ENCODE results near the gene C1QTNF6.

C1QTNF6 gene

DNA sequence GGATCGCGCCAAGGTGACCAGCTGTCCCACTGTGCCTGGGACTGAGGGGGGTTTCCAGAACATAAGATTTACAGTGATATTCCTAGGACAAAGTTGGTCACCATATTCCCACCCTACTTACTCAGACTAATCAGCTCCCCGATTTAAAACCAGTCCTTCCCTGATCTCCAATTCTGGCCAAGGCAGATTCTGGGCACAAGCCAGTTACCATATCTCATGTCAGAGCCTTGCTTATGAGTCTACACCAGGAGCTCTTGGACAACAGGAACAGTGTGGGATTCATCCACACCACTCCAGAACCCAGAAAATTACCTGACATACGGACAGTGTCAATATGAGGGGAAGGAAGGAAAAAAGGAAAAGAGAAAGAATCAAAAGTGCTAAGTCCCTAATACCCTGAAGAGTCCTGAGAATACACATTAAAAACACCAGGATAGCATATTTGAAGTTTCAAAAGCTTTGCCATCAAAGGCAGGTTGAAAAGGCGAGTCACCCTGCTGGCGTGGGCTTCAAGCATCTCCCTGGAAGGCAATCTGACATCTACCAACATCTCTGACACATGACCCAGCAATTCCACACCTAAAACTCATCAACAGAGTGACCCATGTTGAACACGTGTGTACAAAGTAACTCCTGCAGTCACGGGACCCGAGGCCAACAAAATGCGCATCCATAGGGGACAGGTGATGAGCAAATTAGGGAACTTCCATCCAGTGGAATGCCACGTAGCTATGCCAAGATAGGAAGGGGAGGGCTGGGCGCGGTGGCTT lies 30.3 kb downstream of the C1QTNF6 start:
- peaks cover 48% of the 10 kb centered on the region for H3K4me1 Mint-ChIP-seq
- no peaks in the 10 kb centered on the region for H3K27me3 Mint-ChIP-seq
- no peaks in the 10 kb centered on the region for H3K36me3 Mint-ChIP-seq
- H3K4me3 Mint-ChIP-seq: no peak overlapping the region
- no peaks in the 10 kb centered on the region for H3K9me3 Mint-ChIP-seq
- H3K27ac Mint-ChIP-seq: peak overlapping the region; percentile 89

DNA sequence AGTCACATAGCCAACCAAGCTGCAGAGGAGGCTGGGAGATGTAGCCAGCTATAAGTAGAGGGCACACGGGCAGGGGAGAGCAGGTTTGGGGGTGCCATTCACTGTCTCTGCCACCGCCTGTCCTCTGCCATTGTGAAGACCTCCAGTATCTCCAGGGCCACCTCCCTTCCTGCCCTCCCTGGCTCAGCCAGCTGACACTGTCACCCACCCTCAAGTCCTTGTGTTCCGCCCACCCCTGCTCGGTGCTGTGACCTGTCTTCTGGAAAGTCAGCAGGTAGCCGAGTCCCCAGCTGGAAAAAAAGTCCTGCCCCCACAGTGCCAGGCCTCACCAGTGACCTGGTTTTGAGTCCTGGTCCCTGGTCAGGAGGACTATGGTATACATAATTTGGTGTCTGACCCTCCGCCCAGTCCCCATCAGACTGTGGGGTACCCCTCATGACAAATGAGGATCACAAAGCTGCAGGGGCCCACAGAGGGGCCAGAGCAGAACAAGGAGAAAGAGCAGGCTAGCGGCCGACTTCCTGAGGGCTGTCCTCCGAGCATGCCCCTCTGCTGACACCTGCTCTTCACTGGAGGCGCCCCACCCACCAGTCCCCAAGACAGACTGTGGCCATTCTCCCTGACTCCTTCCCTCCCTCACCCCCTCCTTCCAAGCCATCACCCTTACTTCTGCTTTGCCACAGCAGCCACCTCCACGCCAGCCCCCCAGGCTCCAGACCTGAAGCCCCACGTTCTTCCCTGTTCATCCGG lies 31.2 kb downstream of the C1QTNF6 start:
- H3K4me1 Mint-ChIP-seq: peaks cover 47% of the 10 kb centered on the region
- no peak overlapping the region for H3K4me3 Mint-ChIP-seq
- no peaks in the 10 kb centered on the region for H3K27me3 Mint-ChIP-seq
- H3K36me3 Mint-ChIP-seq: no peaks in the 10 kb centered on the region
- peak overlapping the region; percentile 11 for H3K27ac Mint-ChIP-seq
- H3K9me3 Mint-ChIP-seq: no peaks in the 10 kb centered on the region

- Mint-ChIP-seq H3K36me3 (no peaks in the 10 kb centered on the region), H3K4me1 (peaks cover 50% of the 10 kb centered on the region), H3K27me3 (no peaks in the 10 kb centered on the region), H3K27ac (no peak overlapping the region), H3K9me3 (no peaks in the 10 kb centered on the region), H3K4me3 (no peak overlapping the region)
Measured at GRCh38 chr22:37155971-37156370, 32.1 kb downstream of the C1QTNF6 start.

- no peaks in the 10 kb centered on the region for H3K9me3 Mint-ChIP-seq
- H3K27ac Mint-ChIP-seq: peak overlapping the region; percentile 78
- H3K4me3 Mint-ChIP-seq: no peak overlapping the region
- H3K4me1 Mint-ChIP-seq: peaks cover 59% of the 10 kb centered on the region
- no peaks in the 10 kb centered on the region for H3K36me3 Mint-ChIP-seq
- no peaks in the 10 kb centered on the region for H3K27me3 Mint-ChIP-seq
Measured at GRCh38 chr22:37154925-37155712, 32.9 kb downstream of the C1QTNF6 start.

DNA sequence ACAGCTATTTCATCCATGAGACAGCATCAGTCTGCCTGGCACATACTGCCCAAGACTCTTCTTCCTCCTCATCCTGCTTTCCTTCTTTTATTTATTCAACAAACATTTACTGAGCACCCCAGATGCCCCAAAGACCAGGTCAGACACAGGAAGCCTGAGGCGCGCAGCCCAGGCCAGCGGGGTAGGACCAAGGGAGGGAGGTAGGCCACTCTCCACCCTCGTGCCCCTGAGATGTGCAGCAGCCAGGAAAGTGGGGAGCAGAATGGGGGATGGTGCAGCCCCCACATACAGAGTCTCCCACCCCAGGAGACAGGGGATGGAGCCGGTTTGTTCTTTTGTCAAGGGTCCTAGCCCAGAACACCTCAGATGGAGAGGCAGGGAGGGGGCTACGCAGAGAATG lies 34.1 kb downstream of the C1QTNF6 start:
- Mint-ChIP-seq H3K27ac (no peak overlapping the region), H3K36me3 (no peaks in the 10 kb centered on the region), H3K4me3 (no peak overlapping the region), H3K4me1 (peaks cover 65% of the 10 kb centered on the region), H3K9me3 (no peaks in the 10 kb centered on the region), H3K27me3 (no peaks in the 10 kb centered on the region)

DNA sequence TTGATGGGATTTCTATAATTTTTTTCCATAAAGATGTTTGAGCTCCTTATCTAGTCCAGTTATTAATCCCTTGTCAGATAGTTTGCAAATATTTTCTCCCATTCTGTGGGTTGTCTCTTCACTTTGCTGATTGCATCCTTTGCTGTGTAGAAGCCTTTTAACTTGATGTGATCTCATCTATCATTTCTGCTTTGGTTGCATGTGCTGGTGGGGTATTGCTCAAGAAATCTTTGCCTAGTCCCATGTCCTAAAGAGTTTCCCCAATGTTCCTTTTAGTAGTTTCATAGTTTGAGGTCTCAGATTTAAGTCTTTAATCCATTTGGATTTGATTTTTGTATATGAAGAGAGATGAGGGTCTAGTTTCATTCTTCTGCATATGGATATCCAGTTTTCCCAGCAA lies 36.6 kb downstream of the C1QTNF6 start:
- no peaks in the 10 kb centered on the region for H3K9me3 Mint-ChIP-seq
- no peaks in the 10 kb centered on the region for H3K27me3 Mint-ChIP-seq
- no peak overlapping the region for H3K27ac Mint-ChIP-seq
- peaks cover 71% of the 10 kb centered on the region for H3K4me1 Mint-ChIP-seq
- H3K4me3 Mint-ChIP-seq: no peak overlapping the region
- peaks cover 1% of the 10 kb centered on the region for H3K36me3 Mint-ChIP-seq

- Mint-ChIP-seq H3K4me3 (peak overlapping the region; percentile 47), H3K27ac (peak overlapping the region; percentile 88)
Measured at GRCh38 chr22:37150701-37151100, 37.3 kb downstream of the C1QTNF6 start.

DNA sequence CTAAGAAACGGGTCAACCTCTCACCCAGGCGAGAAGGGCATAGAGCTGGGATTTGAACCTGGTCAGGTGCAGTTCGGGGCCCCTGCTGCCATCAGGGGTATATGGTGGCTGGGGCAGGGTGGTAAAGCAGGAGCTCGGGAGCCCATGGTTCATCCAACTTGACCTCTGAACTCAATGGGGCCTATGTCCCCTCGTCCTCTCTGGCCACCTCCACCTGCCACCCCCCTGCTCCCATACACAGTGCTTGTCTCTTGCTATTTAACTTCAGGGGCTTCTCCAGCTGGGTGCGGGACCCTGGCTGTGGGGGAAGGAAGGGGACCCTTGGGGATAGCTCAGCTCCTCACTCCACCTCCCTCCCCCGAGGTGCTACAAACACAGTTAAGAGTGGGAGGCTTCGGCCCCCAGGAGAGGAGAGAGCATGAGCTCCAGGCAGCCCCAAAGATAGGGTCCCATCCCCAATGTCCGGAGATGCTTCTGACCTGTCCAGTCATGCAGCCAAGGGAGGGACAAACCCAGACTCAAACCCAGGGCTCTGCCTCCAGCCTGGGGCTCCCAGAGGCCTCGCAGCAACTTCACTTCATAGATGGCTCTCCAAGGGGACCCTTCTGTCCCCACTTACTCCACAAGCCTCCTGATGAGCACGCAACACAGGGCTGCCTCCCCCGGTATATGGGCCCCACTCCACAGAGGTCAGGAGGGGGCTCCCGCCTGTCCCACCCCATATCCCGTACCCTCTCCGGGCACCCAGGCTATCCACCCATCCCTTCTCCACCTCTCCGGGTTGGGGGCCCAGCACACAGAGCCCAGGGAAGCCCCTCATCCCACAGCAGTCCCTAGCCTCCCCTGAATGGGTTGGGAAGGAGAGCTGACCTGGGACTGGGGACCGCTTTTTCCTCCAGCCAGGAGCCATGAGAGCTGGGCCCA lies 39.0 kb downstream of the C1QTNF6 start:
- peak overlapping the region; percentile 97 for H3K27ac Mint-ChIP-seq
- no peaks in the 10 kb centered on the region for H3K27me3 Mint-ChIP-seq
- peaks cover 75% of the 10 kb centered on the region for H3K4me1 Mint-ChIP-seq
- H3K9me3 Mint-ChIP-seq: no peaks in the 10 kb centered on the region
- peaks cover 3% of the 10 kb centered on the region for H3K36me3 Mint-ChIP-seq
- peak overlapping the region; percentile 90 for H3K4me3 Mint-ChIP-seq

More at GRCh38 chr22:37150701-37151100, 37.3 kb downstream of the C1QTNF6 start:
- Mint-ChIP-seq H3K36me3 (peaks cover 1% of the 10 kb centered on the region), H3K27me3 (no peaks in the 10 kb centered on the region), H3K4me1 (peaks cover 73% of the 10 kb centered on the region), H3K9me3 (no peaks in the 10 kb centered on the region)

DNA sequence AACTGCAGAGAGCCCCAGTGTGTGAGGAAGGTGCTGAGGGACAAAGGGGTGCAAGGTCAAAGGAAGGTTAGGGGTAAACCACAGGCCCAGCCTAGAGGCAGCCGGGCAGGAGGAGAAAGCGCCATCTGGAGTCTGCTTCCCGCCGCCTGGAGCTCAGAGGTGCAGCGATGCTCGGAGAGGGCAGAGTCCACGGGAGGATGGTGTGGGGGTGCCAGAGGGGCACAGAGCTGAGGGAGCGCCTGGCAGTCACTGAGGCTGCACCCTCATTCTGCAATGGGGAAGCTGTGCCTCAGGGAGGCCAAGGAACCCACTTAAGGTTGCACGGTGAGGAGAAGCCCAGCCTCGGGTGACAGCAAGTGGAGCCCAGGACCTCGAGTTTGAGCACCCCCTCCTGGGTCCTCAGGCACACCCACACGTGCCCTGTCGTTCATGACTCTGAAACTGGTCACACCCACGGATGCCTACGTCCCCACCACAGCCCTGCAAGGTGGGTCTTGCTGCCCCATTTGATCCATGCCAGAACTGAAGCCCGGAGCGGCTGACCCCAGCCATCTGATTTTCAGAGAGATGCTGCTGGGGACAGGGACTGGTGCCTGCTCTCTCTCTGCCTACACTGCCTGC lies 39.9 kb downstream of the C1QTNF6 start:
- Mint-ChIP-seq H3K4me3 (peak overlapping the region; percentile 90), H3K4me1 (peaks cover 82% of the 10 kb centered on the region), H3K9me3 (no peaks in the 10 kb centered on the region), H3K27ac (peak overlapping the region; percentile 97), H3K27me3 (no peaks in the 10 kb centered on the region), H3K36me3 (peaks cover 3% of the 10 kb centered on the region)

- peak overlapping the region; percentile 90 for H3K4me3 Mint-ChIP-seq
- H3K27ac Mint-ChIP-seq: peak overlapping the region; percentile 97
- H3K27me3 Mint-ChIP-seq: no peaks in the 10 kb centered on the region
- peaks cover 85% of the 10 kb centered on the region for H3K4me1 Mint-ChIP-seq
- H3K9me3 Mint-ChIP-seq: no peaks in the 10 kb centered on the region
- H3K36me3 Mint-ChIP-seq: peaks cover 3% of the 10 kb centered on the region
Measured at GRCh38 chr22:37147186-37147990, 40.7 kb downstream of the C1QTNF6 start.

GRCh38 chr22:37146507-37147180 lies 41.4 kb downstream of the C1QTNF6 start:
- no peaks in the 10 kb centered on the region for H3K9me3 Mint-ChIP-seq
- H3K36me3 Mint-ChIP-seq: peaks cover 3% of the 10 kb centered on the region
- H3K27ac Mint-ChIP-seq: peak overlapping the region; percentile 93
- peak overlapping the region; percentile 90 for H3K4me3 Mint-ChIP-seq
- H3K4me1 Mint-ChIP-seq: peaks cover 80% of the 10 kb centered on the region
- H3K27me3 Mint-ChIP-seq: no peaks in the 10 kb centered on the region

DNA sequence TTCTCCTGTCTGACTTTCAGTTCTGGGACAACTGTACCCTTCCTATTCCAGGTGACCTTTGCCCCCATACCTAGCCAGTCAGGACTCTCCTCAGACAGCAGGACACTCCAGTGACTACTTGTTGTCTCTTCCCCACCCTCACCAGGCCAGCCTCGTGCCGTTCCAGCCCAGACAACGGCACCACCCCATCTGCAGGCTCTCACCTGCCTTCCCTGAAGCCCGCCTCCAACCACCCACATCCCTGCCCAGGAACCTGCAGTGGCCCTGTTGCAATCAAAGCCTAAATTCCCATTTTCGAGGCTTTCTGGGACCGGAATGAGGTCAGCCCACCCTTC lies 42.0 kb downstream of the C1QTNF6 start:
- Mint-ChIP-seq H3K9me3 (no peaks in the 10 kb centered on the region), H3K27ac (peak overlapping the region; percentile 93), H3K4me3 (peak overlapping the region; percentile 90), H3K4me1 (peaks cover 73% of the 10 kb centered on the region), H3K36me3 (peaks cover 3% of the 10 kb centered on the region), H3K27me3 (no peaks in the 10 kb centered on the region)

DNA sequence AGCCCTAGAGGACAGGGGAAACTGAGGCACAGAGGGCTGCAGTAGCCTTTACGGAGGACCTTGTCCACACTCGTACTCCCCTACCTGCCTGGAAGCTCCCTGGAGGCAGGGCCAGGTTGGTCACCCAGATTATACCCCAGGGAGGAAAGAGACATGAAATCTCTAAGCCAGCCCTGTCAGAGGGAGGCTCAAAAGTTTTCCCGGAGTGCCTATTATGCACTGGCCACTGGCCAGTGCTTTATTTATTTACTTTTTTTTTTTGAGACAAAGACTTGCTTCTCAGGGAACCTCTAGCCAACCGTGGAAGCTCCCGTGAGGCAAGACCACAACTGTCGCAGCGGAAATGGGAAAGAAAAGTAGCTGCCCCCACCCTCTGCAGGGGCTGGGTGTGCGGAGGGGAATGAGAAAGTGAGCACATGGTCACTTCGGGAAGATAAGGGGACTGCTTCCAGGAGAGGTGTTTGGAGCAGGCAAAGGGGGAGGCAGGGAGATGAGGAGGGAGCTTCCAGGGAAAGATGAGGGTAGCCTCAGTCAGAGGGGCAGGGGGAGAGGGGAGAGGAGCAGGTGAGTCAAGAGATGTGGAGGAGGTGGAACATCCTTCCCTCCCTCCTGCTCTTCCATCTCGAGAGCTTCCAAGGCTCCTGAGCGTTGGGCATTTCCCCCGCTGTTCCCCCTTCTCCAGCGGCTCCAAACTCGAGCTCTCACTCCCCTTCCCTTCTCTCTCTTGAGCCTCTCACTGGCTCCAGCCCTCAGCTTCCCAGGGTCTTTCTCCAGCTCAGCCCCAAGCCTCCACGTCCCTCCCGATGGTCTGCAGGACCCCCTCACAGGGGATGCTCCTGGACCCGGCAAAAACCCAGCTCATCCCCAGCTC lies 42.6 kb downstream of the C1QTNF6 start:
- H3K36me3 Mint-ChIP-seq: peaks cover 3% of the 10 kb centered on the region
- no peaks in the 10 kb centered on the region for H3K9me3 Mint-ChIP-seq
- H3K27me3 Mint-ChIP-seq: no peaks in the 10 kb centered on the region
- peak overlapping the region; percentile 90 for H3K4me3 Mint-ChIP-seq
- peaks cover 71% of the 10 kb centered on the region for H3K4me1 Mint-ChIP-seq
- peak overlapping the region; percentile 93 for H3K27ac Mint-ChIP-seq

Measured in activated naive CD4-positive, alpha-beta T cell treated with anti-CD3 and anti-CD28 coated beads, Interleukin-2, amount 50 U/mL, for 24 hours (primary cell).